ENCODE data around the gene INPP5A. TPM values are rescaled to one million over a fixed set of nuclear protein-coding genes. Genes with fewer than 3 reads are reported as not detected.

INPP5A gene
- total RNA-seq, 1 experiment from 2014 or later = 12.3 TPM

DNA sequence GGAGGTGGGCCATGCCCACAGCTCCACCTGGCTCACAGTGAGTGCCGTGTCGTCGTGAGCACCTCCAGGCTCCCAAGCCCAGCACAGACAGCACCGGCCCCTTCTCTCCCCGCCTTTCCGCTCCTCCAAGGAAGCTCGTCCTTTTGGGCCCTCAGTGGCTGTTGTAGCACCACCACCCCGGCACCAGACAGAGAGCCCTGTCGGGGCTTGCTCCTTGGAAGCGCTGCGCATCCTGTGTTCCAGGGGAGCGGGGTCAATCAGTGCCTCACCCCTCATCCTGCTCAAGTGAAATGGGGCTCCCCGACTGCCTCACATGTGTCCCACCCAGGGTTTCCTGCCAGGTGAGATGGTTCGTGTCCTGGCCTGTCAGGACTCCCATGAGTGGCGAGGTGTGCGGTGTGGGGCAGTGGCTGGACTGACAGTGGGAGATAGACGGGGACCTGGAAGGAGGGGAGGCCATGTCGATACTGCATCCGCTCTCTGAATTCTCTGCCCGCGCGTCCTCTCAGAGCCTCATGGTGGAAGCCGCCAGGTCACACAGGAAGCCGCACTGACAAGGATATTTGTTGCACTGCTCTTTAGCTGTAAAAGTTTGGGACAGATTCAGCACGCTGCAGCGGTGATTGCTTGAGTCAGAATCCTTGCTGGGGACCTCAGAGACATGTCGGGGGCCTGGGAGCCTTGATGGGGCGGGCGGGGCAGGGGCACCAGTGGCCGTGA, 107.1 kb downstream of the INPP5A start:
- RAD21 ChIA-PET (ENCODE audit: low non-redundant PET in 1 of 2, low total read pairs in 2 of 2, uncharacterized antibody in 2 of 2, unreplicated experiment in 2 of 2) = no interaction called here
- no peak overlapping the region for H2AFZ ChIP-seq (ENCODE audit: low read depth, low read length, poor library complexity, severe bottlenecking)
- ATAC-seq = no peak
- H3K4me2 ChIP-seq (ENCODE audit: low read length) = no peak overlapping the region
- H3K9ac ChIP-seq (ENCODE audit: low read length) = no peak overlapping the region
- CTCF ChIA-PET = no interaction called here
- no peaks in the 10 kb centered on the region for H4K20me1 ChIP-seq (ENCODE audit: insufficient read depth)
- H3K27ac ChIP-seq (ENCODE audit: low read depth, low read length) = no peak overlapping the region
- no peaks in the 10 kb centered on the region for H3K27me3 ChIP-seq (ENCODE audit: insufficient read depth, low read length)
- TF ChIP-seq, protein P1, sequence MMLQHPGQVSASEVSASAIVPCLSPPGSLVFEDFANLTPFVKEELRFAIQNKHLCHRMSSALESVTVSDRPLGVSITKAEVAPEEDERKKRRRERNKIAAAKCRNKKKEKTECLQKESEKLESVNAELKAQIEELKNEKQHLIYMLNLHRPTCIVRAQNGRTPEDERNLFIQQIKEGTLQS (IDR thresholded peaks at IDR 0.05) = no peak
- TF ChIP-seq YY1 (IDR thresholded peaks at IDR 0.05; ENCODE audit: extremely low read depth, insufficient replicate concordance, low read depth, low read length) (no peak), REST (IDR thresholded peaks at IDR 0.05; ENCODE audit: low read depth) (no peak), EZH2phosphoT487 (IDR thresholded peaks at IDR 0.05; ENCODE audit: borderline replicate concordance) (no peak), SIN3A (IDR thresholded peaks at IDR 0.05; ENCODE audit: low read depth) (no peak), ELF1 (IDR thresholded peaks at IDR 0.05; ENCODE audit: borderline replicate concordance, low read depth) (no peak)
- POLR2A ChIA-PET = no interaction called here
- H3K4me1 ChIP-seq (ENCODE audit: control insufficient read depth in 1 of 2, insufficient read depth in 2 of 2, low read length in 2 of 2) = no peaks in the 10 kb centered on the region
- no peaks in the 10 kb centered on the region for H3K36me3 ChIP-seq (ENCODE audit: control insufficient read depth in 1 of 2, insufficient read depth in 2 of 2, low read length in 2 of 2)
- no peaks in the 10 kb centered on the region for H3K79me2 ChIP-seq (ENCODE audit: insufficient read depth, low read length)
- intact Hi-C loops (cut with micrococcal nuclease) = no loop called here
- no peaks in the 10 kb centered on the region for H3K9me3 ChIP-seq (ENCODE audit: control insufficient read depth in 1 of 2, insufficient read depth in 1 of 2, low read depth in 1 of 2, low read length in 2 of 2)
- H3K4me3 ChIP-seq (replicated peaks in 1 of 2; ENCODE audit: low read depth in 1 of 2, low read length in 2 of 2) = no peak overlapping the region
- no peak for DNase-seq (ENCODE audit: low read depth, low spot score)
- no peaks in the 10 kb centered on the region for H3K9me2 ChIP-seq (ENCODE audit: insufficient read depth)
- BruUV-seq (replicated peaks) = no TSS peak
